Mesothelial cell of epicardium (in vitro differentiated cells): ENCODE data around the gene NELL1. TPM values are rescaled to one million over a fixed set of nuclear protein-coding genes. Genes with fewer than 3 reads are reported as not detected.

Experiments used
- DNase-seq, 2 experiments: peaks; one replicate each; pipeline ENCODE4 v3.0.0; 2021; ENCODE audit warnings: low spot score in 2 of 2; ENCODE audit not compliant: unreplicated experiment in 2 of 2
- H3K27ac Mint-ChIP-seq: 2 replicates; pipeline ENCODE4 v1.8.0; 2021; ENCODE audit warnings: mixed read lengths
- H3K27me3 Mint-ChIP-seq: 2 replicates; pipeline ENCODE4 v1.8.0; 2021; ENCODE audit warnings: low read depth, mixed read lengths
- H3K36me3 Mint-ChIP-seq: 2 replicates; pipeline ENCODE4 v1.8.0; 2021; ENCODE audit warnings: mixed read lengths
- H3K4me1 Mint-ChIP-seq: 2 replicates; pipeline ENCODE4 v1.8.0; 2021; ENCODE audit warnings: mixed read lengths
- H3K4me3 Mint-ChIP-seq: 2 replicates; pipeline ENCODE4 v1.8.0; 2021; ENCODE audit warnings: mild to moderate bottlenecking, moderate library complexity, mixed read lengths
- H3K9me3 Mint-ChIP-seq: 2 replicates; pipeline ENCODE4 v1.8.0; 2021; ENCODE audit warnings: mixed read lengths
- total RNA-seq: library from RNA; stranded (reverse); gene quantifications from 3 replicates; pipeline ENCODE4 v1.2.1, GENCODE V29; 2021
- TF ChIP-seq, protein P1 (sequence below): fragments of 200-600 bp; sonication (generic); IDR thresholded peaks from one replicate; pipeline ENCODE4 v1.5.0; 2021; ENCODE audit warnings: antibody characterized with exemption; ENCODE audit not compliant: unreplicated experiment

The NELL1 gene
- total RNA-seq, 1 donor from 2014 or later = 1.7 TPM

DNA sequence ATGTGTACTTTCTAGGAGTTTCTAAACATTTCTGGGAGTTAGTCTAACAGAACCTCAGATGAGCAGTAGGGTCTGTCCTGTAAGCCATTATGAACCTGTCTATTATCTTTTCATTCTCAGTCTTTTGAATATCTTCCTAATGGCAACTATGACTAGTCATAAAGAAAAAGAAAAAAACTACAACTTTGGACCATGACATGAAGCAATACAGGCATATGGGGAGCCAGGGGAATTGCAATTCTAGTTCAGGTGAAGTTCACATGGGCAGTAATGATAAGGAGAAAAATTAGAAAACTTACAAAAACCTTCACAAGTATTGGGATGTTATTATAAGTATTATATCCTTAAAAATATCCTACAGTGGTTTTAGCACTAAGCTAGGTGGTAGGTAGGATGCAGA lies 874.5 kb downstream of the NELL1 start:
- no peak for DNase-seq
- Mint-ChIP-seq H3K4me3 (no peak overlapping the region), H3K27ac (no peak overlapping the region), H3K27me3 (peaks cover 17% of the 10 kb centered on the region), H3K4me1 (peaks cover 3% of the 10 kb centered on the region), H3K9me3 (no peaks in the 10 kb centered on the region), H3K36me3 (no peaks in the 10 kb centered on the region)
- TF ChIP-seq, protein P1, sequence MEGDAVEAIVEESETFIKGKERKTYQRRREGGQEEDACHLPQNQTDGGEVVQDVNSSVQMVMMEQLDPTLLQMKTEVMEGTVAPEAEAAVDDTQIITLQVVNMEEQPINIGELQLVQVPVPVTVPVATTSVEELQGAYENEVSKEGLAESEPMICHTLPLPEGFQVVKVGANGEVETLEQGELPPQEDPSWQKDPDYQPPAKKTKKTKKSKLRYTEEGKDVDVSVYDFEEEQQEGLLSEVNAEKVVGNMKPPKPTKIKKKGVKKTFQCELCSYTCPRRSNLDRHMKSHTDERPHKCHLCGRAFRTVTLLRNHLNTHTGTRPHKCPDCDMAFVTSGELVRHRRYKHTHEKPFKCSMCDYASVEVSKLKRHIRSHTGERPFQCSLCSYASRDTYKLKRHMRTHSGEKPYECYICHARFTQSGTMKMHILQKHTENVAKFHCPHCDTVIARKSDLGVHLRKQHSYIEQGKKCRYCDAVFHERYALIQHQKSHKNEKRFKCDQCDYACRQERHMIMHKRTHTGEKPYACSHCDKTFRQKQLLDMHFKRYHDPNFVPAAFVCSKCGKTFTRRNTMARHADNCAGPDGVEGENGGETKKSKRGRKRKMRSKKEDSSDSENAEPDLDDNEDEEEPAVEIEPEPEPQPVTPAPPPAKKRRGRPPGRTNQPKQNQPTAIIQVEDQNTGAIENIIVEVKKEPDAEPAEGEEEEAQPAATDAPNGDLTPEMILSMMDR = no peak

DNA sequence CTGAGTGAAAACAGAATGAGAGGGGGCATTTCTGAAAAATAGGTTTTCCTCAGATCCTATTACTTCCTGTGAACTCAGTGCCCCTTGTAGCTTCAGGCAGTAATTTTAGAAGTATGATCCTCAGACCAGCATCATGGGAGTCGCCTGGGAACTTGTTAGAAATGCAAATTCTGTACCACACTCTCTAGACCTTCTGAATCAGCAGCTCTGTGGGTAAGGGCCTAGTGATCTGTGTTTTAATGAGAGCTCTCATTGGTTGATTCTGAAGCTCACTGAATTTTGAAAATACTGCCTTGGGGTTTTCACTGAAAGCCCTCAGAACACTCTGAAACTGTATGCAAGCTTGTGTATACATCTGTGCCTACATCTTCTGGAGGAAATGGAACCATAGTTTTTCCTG lies 876.3 kb downstream of the NELL1 start:
- Mint-ChIP-seq H3K27ac (no peak overlapping the region), H3K27me3 (peaks cover 13% of the 10 kb centered on the region), H3K4me3 (no peak overlapping the region), H3K9me3 (no peaks in the 10 kb centered on the region), H3K36me3 (no peaks in the 10 kb centered on the region), H3K4me1 (peaks cover 3% of the 10 kb centered on the region)
- no peak for DNase-seq
- TF ChIP-seq, protein P1 = no peak

DNA sequence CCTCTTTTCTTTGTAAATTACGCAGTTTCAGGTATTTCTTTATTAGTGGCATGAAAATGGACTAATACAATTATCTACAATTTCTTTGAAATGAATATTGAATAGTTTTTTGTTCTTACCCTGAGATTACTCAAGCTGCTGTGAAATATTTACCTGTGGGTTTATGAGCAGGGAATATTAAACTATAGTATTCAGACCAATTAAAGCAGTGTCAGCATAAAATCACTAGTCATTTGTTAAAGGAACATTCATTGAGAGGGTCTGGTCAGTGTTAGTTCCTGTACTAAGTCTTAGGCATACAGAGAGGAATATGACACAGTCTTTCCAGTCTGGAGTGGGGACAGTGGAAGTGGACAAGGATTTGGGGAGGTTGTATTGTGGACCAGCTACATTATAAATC lies 877.3 kb downstream of the NELL1 start:
- H3K27me3 Mint-ChIP-seq = peaks cover 13% of the 10 kb centered on the region
- H3K4me3 Mint-ChIP-seq = no peak overlapping the region
- TF ChIP-seq, protein P1 = no peak
- H3K27ac Mint-ChIP-seq = no peak overlapping the region
- H3K36me3 Mint-ChIP-seq = no peaks in the 10 kb centered on the region
- no peak for DNase-seq
- peaks cover 3% of the 10 kb centered on the region for H3K4me1 Mint-ChIP-seq
- H3K9me3 Mint-ChIP-seq = no peaks in the 10 kb centered on the region

DNA sequence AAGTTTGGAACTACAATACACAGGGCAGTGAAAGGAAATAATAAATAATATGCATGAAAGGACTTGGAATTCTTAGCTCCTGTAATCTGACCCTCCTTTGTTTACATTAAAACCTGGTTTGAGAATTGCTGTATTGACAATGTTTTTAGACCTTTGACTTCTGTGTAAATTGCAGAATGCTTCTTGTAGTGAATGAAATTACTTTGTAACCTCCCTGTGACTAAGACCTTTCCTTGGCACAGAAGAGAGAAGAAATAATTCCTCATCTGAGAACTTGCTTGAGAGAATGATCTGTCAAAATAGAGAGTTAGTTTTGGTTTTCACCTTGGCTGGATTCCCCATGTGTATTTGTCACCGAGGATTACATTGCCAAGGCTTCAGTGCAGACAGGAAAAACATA lies 883.5 kb downstream of the NELL1 start:
- no peak overlapping the region for H3K4me3 Mint-ChIP-seq
- peaks cover 5% of the 10 kb centered on the region for H3K27me3 Mint-ChIP-seq
- H3K9me3 Mint-ChIP-seq = no peaks in the 10 kb centered on the region
- no peak for DNase-seq
- H3K4me1 Mint-ChIP-seq = peaks cover 13% of the 10 kb centered on the region
- H3K36me3 Mint-ChIP-seq = no peaks in the 10 kb centered on the region
- H3K27ac Mint-ChIP-seq = no peak overlapping the region
- TF ChIP-seq, protein P1 = no peak

DNA sequence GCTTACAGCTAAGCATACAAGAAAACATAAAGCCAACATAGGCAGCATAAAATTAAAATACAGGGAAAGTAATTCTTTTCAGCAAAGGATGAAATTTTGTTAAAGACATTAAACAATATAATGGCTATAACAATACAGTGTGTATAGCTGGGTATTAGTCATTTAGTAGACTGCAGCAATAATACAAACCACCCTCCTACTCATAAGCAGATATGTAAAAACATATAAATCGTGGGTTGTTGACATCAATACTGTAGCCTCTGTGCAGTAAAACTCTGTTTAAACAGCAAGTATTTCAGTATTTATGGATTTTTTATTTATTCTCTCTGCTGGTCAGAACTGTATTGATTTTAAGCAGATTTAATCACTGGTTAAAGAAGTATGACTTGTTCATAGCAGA lies 884.4 kb downstream of the NELL1 start:
- Mint-ChIP-seq H3K9me3 (no peaks in the 10 kb centered on the region), H3K36me3 (no peaks in the 10 kb centered on the region), H3K4me3 (no peak overlapping the region), H3K27ac (no peak overlapping the region), H3K27me3 (peaks cover 7% of the 10 kb centered on the region), H3K4me1 (peaks cover 13% of the 10 kb centered on the region)
- DNase-seq = no peak
- TF ChIP-seq, protein P1 = no peak

DNA sequence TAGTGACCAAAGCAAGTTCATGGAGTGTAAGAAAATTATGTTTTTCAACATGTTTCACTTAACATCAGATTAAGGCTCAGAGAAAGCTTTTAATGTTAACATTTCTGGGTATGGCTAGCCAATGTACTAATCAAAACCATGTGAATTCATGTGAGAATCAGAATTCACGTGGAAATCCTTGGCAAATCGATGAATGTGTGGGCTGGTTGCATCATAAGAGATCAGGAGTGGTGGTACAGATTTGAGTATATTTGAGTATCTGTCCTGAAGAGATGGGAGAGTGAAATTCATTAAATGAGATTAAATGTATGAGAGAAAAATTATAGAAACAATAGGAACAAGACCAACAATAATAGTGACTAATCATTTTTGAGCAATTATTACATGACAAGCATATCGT lies 884.9 kb downstream of the NELL1 start:
- H3K27me3 Mint-ChIP-seq = peaks cover 8% of the 10 kb centered on the region
- TF ChIP-seq, protein P1 = no peak
- no peak overlapping the region for H3K4me3 Mint-ChIP-seq
- H3K9me3 Mint-ChIP-seq = no peaks in the 10 kb centered on the region
- no peak for DNase-seq
- H3K4me1 Mint-ChIP-seq = peaks cover 13% of the 10 kb centered on the region
- H3K27ac Mint-ChIP-seq = no peak overlapping the region
- no peaks in the 10 kb centered on the region for H3K36me3 Mint-ChIP-seq
